HCEC 1CT (cell line): ENCODE data around the gene TUB.

ENCODE experiments used
- DNase-seq: peaks from one replicate; pipeline ENCODE4 v3.0.0-alpha.2; 2017

TUB gene

DNA sequence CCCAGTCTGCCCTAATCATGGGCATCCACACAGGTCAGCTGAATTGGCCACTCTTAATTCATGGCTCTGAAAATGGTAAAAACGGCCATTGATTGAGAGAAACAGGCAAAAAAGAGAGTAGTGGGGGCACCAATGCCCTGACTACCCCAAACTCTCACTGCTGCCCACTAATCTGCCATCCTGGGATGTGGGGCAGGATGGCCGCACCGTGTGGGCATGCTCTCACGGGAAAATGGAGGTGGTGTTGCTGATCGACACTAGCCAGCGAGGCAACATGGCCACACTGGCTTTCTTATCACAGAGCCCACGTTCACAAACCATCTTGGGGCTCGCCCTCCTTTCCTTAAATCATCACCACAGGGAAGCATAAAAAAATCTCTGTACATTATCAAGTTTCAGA, 11.2 kb upstream of the TUB start:
- DNase-seq, result no peak

DNA sequence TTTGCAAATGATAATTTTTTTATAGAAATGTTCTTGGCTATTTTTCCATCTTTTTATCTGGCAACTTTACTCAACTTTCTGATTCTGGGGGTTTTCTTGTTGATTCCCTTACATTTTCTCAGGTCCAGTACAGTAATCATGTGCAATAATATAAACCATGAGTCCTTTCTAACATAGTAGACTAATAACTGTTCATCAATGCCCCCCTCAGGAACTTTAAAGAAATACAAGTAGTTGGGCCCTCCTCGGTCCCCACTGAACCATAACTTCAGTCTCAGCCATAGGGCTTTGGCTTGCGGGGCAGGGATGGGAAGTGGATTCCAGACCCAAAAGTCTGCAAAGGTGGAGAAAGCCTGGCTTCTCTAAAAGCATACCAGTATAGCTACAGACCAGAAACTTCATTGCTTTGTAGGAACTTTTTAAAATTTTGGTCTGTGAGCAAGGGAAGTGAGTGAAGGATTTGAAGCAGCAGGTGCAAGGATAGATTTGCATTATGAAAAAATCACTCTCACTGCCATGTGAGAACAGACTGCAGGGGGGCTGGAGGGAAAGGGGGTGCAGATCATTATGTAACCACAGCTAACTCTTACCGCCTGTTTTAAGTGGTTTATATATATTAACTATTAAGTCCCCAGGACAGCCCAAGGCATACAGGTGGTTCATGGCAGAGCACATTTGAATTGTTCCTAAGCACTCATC, 10.4 kb upstream of the TUB start:
- peak; percentile 52 for DNase-seq

DNA sequence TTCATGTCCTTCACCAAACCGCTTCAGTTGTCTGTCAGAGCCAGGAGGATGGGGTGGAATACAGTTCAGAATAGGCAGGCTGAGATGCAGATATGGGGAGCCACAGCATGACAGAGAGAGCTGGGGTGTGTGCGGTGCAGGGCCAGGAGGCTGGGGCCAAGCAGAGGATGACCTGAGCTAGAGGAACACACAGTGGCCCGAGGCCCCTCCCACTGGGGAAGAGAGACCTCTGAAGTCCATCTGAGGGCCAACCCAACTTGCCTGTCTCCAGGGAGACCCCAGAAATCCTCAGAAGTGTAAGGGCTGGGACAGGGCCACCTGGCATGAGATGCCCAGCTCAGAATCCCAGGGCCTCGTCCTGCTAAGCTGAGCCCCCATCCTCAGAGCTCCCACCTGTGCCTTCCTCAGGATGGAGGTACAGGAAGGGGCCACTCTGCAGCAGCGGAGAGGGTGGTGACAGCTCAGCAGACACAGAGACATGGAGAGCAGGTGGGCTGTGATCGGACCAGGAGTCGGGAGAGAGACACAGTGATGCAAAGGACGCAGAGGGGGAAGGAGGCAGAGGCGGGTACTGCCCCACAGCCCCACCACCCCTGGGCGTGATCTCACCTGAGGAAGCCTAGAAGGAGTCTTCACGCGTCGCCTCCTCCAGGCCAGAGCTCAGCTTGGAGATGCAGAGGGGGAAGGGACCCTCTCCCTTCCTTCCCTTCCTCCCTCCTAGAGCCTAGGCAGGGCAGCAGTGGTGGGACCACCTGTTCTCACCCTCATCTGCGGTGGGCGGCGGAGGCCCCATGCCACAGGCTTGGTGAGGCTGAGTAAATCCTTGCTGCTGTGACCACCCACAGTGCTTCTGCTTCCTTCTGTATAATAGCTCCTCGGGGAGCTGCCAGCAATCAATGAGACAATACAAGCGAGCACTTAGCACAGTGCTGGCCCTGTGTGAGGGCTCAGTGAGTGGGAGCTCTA, 9.1 kb upstream of the TUB start:
- no peak for DNase-seq

DNA sequence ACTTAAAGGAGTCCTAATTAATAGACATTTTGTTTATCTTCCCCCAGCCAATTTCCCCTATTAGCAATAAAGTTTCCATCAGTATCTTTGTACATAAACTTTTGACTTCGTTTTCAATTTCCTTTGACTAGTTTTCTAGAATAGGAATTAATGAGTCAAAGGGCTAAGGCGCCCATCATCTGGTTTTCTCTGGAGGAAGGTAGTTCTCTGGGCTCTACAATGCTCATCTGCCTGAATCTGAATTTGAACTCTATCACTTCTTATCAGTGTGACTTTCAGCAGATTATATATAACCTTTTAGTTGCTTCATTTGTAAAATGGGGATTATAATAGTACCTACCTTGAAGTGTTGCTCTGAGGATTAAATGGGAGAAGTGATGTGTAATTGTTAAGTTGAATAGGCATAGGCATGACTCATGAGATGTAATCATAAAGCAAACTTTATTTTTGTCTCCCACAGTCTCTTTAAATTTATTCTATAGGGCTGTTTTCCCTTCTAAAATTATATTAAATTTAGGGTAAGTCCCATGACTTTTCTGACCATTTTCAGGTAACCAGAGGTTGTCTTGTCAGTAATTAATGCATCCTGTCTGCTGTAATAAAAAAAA, 5.8 kb upstream of the TUB start:
- no peak for DNase-seq

DNA sequence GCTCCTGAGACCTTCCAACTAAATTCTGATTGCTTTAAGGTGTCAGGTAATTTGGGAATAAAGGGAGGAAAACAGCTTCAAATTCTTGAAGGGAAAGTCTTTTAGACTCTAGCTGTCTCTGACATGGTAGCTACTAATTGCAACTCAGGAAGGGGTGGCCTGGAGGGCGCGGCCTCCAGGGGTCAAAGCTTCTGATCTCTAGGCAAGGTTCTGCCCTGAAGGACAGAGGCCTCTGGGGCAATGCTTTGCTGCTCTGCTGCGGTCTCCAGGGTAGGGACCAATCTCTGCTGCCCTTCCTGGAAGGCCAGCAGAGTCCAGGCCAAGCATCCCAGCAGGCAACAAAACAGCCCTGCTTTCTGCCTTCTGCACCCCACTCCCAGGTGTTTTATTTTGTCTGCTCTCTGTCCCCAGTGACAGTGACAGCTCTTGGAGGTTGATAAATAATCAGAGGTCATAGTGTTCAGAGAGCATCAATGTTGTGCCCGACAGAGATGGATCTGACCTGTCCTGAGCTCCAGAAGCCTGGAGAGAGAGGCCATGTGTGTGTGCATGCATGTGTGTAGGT, 1.8 kb upstream of the TUB start:
- no peak for DNase-seq

DNA sequence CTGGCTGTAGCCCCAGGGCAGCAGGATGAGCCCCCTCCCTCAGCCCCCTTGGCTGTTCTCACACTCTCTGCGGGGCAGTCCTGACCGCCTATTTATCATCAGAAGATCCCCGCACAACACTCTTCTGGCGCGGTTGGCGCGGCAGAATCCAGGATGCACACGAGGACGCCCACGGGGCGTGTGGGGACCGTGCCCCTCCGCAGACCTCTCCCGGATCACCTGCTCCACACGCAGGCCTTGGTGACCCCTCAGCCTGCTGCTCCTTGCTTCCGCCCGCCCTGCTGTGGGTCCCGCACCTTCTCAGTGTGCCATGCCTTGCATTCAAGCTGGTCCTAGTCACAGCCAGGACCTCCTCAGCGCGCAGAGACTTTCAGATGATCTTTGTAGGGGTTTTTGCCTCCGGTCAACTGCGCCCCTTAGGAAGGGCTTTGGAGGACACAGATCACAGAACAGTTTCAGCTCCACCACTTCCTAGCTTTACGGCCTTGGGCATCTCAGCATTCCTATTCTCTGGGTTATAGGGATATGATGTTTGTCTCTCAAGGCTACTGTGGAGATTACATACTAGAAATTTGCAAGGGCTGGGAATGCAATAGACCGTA, 841 bp upstream of the TUB start:
- DNase-seq, result no peak

DNA sequence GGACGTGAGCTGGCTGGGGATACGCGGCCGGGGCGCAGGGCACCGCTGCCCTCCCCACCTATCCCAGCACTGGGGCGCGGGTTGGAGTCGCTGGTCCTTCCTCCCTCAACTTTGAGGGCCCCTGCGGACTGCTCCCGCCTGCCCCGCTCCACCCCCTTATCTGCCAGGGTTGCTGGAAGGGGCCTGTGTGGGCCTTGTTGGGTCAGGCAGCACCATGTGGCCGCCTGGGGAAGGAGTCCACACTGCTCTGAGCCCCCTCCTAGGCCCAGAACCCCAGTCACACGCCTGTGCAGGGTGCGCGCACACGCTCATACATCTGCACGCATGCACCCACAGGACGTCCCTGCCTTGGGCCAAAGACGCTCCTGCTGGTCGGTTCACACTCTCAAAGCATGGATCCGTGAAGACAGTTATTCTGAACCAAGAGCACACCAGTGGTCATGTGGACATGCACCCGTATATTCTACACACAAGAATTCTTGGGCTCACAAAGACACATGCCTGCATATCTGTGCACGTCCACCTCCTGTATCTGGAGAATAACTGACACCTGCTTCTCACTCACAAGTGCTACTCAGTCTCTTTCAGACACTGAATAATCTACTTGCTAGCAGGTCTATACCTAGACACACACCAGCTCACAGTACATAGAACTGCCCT, 710 bp downstream of the TUB start:
- DNase-seq, result no peak

DNA sequence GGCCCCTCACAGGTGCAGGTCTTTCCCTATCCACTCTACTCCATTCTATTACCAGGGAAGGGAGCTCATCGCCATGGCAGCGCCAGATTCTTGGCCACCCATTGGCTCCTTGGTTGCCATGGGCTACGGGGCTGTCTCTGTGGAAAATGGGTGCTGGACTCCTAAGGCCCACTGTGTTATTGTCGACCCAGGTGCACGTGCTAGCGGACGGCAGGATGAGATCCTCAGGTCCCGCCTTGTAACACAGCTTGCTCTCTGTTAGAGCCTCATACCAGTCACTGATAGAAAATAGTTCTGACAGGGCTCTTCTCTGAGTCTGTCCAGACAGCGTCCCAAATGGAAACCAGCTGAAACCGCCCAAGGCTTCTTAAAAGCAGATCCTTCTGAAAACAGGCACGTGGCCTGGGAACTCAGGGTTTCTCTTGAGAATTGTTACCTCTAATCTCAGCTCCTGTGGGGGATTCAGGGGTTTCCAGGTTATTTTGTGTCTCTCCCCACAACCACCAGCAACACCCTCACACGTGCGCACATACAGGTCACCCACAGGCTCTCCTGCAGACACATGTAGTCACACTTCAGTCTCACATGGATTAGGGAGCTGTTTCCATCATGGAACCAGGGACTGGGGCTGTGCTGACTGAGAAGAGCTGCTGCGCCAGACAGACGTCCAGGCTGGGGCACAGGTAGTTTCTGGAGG, 1.5 kb downstream of the TUB start:
- DNase-seq, result no peak

DNA sequence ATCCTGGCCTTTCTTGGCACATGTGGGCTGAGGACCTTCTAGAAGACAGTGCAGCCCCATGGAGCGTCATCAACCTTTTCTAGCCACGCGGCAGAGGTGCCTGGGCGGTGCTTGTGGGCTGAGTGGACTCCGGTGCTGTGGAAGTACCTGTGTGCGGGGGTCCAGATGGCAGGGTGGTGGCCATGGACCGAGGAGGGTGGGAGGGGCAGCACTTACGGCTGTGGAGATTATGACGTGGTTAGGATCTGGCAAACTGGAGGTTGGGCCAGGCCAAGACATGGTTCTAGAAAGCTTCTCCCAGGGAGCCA, 2.0 kb downstream of the TUB start:
- DNase-seq, result no peak

DNA sequence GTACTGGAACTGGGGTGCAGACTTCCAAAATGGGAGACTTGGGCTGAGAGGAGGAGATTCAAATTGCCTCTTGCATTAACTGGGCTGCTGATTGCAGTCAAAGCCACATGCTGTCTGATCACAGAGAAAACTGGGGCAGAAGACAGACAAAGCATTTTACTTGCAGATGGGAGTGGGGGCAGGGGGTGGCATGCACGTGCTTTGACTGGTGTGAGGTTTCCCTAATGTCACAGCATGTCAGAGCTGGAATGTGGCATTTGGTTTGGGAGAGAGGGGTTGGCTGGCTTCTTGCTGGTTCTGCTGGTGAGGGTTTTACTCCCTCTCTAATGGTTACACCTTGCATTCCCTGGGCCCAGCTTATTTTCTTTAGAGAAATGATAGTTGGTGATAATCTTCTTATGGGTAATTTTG, 2.9 kb downstream of the TUB start:
- no peak for DNase-seq

DNA sequence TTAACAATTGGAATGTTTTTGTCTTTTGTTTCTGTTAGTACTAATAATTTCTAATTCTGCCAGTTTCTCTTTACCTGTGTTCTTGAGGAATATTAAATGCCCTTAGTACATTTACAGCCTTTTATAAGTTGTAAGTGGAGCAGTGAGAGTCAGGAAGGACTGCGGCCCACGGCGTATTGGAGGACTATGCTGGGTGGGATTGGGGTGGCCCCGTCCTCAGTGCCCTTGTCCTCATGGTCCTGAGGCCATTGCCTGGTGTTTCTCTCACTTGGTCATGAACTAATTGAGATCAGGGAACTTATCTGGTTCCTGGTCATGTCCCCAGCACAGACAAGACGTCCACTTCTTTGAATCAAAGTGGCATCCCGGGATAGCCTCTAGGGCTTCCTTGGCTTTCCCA, 3.3 kb downstream of the TUB start:
- no peak for DNase-seq

DNA sequence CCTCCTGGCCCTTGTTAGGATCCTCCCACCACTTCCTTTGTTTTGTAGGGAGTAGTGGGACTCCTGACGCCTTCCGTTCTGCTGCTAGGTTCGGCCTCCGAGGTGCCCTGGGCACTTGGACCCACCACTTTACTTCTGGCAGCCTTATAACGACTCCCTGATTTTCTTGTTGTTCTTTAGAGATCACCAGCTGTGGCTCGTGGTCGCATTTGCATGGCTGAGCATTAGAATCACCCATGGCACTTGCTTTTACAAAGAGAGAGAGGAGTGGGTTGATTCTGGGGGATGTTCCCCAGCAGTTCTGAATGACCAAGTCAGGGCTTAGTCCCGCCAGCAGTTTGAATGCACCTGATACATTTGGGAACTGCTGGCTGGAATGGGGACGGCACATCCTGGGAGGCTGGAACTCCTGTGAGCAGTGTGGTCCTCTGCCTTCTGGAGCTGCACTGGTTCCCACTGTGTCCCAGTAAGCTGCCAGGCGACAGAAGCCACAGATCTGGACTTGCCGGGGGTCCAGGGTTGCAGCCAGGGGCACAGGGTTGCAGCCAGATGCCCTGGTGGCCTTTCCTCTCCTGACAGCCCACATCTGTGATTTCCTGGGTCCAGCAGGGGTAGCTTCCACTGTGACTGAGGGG, 4.1 kb downstream of the TUB start:
- DNase-seq, result no peak

DNA sequence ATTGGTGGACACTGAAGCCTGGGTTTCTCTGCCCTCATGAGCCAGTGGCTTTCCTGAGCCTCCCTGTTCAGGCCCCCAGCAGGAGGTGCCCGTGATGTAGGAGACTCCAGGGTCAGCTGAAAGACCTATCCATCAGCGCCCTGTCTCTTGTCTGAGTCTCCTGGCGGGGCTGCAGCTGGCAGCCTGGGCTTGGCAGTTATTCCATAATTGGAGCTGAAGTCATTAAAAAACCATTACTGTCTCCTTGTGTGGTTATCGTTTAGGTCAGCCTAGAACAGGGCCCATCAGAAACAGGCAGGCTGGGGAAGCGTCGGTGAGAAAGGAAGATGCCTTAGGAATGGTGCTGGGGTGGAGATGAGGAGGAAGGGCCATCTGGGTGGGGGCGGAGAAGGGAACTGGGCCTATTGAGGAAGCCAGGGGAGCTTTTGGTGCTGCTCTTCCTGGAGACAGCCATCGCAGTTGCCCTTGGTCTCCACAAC, 5.0 kb downstream of the TUB start:
- no peak for DNase-seq

DNA sequence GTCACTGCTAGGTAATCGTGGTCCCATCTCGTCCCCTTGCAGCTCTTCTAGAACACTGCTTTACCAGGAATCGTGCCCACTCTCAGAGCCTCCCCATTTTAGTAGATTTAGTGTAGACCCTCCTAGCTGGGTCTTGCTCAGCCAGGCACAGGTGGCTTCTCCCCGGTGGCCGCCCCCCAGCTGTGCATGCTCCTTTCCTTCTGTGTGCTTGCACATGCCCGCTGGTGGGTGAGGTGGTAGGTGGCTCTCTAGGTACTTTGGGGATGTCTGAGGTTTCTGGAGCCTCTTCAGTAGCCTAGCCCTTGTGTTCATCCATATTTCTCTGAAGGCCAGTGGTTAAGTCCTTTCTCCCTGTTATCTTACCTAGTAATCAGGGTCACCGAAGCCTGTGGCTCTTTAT, 5.6 kb downstream of the TUB start:
- DNase-seq, result no peak

DNA sequence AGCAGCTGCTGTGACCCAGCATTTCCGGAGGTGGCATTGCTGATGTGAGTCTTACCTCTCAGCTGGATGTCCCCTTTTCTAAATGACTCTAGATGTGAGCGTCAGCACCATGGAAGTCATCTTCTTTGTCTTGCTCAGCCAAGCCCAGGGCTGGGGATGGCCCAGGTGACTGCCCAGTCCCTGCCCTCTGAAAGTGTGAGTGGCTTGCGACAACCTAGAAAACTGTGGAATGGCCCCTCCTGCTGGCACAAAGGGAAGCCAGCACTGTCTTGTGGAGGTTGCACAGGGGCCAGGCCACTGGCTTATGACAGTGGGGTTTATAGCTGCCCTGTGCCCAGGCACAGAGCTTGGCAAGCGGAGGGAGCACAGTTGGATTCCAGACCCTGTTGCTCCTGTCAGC, 6.2 kb downstream of the TUB start:
- no peak for DNase-seq

DNA sequence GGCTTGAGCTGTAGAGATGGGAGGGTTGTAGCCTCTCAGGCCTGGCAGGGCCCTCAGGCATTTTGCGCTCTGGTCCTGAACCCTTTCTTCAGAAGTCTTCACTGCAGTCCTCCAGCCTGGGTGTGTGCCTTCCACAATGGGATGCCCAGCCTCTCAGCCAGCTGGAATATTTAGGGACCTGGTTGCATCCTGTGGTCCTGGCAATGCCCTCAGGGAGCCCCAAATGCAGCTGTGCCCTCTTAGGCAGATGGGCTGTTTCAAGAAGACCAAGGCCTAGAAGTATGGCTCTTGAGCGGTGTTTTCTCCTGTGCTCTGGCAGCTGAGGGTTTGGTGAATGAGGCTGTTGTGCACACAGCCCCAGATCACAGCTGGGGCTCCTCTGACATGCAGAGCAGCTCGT, 6.7 kb downstream of the TUB start:
- no peak for DNase-seq

DNA sequence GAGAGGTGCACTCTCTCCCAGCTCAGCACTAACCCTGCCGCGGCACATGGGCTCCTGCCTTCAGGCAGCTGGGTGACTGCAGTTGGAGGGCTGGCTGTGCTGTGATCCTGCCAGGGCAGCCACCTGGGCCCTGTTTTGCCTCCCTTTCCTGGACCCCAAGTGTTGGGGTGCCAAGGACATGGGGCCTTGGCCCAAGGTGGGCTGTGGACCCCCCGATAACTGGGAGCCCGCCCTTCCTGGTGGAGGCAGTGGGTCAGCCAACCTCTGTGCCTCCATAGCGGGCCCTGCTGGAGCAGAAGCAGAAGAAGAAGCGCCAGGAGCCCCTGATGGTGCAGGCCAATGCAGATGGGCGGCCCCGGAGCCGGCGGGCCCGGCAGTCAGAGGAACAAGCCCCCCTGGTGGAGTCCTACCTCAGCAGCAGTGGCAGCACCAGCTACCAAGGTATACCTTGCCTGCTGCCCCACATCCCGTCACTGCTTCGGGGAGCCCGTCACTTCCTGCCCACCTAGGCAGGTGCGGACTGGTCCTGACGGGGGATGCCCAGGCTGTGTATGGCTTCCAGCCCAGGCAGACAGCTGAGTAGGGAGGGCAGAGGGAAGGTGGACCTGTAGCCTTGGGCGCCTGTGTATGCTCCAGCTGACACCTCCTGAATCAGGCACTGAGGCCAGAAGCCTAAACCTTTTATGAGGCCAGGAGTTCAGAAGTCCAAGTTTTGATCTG, 8.9 kb downstream of the TUB start:
- no peak for DNase-seq

DNA sequence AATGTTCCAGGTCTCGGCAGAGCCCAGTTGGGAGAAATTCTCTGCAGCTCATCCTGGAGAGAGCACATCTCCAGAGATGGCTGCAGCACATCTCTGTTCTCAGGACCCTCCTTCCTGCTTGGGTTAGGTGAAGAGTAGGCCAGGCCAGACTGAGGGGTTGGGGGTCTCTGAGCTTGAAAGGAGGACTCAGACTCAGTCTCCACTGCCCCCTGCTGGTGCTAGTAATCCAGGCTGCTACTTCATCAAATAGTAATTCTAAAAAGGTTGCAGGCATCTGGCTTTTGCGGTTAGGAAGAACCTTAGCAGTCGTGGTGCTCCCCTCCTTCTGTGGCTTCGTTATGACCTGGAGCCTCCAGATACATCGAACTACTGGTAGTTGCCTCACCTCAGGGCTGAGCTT, 9.7 kb downstream of the TUB start:
- DNase-seq, result no peak

DNA sequence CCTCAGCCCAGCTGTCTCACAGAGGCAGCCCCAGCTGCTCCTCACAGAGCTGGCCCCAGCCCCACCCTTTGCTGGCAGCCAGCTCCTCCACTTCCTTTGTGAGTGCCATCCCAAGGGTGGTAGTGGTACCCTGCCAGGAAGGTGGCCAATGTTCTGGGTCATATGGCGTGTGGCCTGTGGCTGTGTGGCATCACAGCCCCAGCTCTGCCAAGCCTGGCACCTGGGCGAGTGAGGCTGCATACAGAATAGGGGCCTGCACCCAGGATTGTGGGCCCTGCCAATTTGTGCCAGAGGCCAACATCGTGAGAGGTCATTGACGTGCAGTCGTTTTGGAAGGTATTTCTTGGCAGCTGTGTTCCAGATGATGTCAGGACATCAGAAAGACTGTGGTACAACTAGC, 10.7 kb downstream of the TUB start:
- DNase-seq, result no peak

DNA sequence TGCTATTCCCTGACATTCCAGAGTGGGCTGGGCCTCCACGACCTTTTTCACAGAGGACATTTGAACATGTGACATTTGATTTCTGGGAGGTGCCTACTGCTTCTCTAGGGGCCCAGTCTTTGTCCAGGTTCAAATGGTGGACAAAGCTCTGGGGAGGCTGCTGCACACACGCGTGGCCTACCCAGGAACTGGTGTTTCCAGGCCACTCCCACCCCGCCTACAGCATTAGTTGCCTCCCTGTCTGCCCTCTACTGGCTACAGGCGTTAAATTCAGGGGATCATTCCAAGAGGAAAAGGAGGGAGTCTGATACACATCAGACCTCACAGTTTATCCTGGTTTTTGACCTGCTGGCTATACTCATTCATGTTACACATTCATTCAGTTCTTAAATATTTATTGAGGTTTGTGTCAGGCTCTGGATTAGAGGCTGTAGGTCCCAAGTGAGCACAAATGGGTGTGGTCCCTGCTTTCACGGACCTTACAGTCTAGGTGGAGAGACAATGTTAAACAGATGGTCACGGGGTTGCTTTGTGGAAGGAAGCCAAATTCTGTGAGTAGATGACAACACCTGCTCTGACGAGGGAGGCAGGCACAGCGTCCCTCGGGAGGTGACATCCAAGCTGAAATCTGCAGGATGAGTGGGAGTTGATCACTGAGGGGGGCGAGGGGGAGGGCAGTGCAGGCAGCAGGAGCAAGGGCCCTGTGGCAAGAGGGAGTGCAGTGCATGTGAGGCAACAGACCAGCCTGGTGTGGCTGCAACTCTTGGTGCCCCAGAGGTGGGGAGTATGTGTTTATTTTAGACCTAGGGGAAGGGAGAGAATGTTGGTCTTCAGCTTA, 11.8 kb downstream of the TUB start:
- peak; percentile 59 for DNase-seq
